Measurements from ENCODE around the gene PROSER2.

- no peak for TF ChIP-seq YY1 (IDR thresholded peaks at IDR 0.05; ENCODE audit: low read depth)
- TF ChIP-seq MAX (IDR thresholded peaks at IDR 0.05): no peak
- TF ChIP-seq ZBTB7A (IDR thresholded peaks at IDR 0.05; ENCODE audit: low read depth): no peak
- no peak for TF ChIP-seq EP300 (IDR thresholded peaks at IDR 0.05; ENCODE audit: borderline replicate concordance)
- TF ChIP-seq TAF1 (IDR thresholded peaks at IDR 0.05; ENCODE audit: low read depth): no peak
- no peak for TF ChIP-seq TCF12 (IDR thresholded peaks at IDR 0.05; ENCODE audit: low read depth)
- no peak for TF ChIP-seq REST (IDR thresholded peaks at IDR 0.05; ENCODE audit: low read depth)
Observed at GRCh38 chr10:11865561-11865960, 42.4 kb downstream of the PROSER2 start.
